Hepatocyte (in vitro differentiated cells): Measurements from ENCODE around the gene KDM4B. TPM values are rescaled to one million over a fixed set of nuclear protein-coding genes. Genes with fewer than 3 reads are reported as not detected.

Source experiments
- DNase-seq: peaks from one replicate; pipeline ENCODE4 v3.0.0-alpha.2; 2016; ENCODE audit warnings: low spot score
- H2AFZ ChIP-seq: fragments of 200-600 bp; sonication (generic); 2 replicates; pipeline ENCODE4 v1.6.0; 2016; ENCODE audit warnings: antibody characterized with exemption, mild to moderate bottlenecking
- H3K27ac ChIP-seq: fragments of 200-600 bp; sonication (generic); 2 replicates; pipeline ENCODE4 v1.5.1; 2016; ENCODE audit warnings: mild to moderate bottlenecking
- H3K27me3 ChIP-seq: fragments of 200-600 bp; sonication (generic); 2 replicates; pipeline ENCODE4 v1.6.1; 2016
- H3K36me3 ChIP-seq: fragments of 200-600 bp; sonication (generic); replicated peaks from 2 replicates; pipeline ENCODE4 v1.5.1; 2016; ENCODE audit warnings: low read depth; ENCODE audit not compliant: insufficient read depth
- H3K4me1 ChIP-seq: fragments of 200-600 bp; sonication (generic); 2 replicates; pipeline ENCODE4 v1.5.1; 2016; ENCODE audit warnings: mild to moderate bottlenecking, moderate library complexity; ENCODE audit not compliant: insufficient read depth
- H3K4me2 ChIP-seq: fragments of 200-600 bp; sonication (generic); 2 replicates; pipeline ENCODE4 v1.6.0; 2016
- H3K4me3 ChIP-seq: fragments of 200-600 bp; sonication (generic); 2 replicates; pipeline ENCODE4 v1.5.1; 2016; ENCODE audit warnings: mild to moderate bottlenecking
- H3K79me2 ChIP-seq: fragments of 200-600 bp; sonication (generic); 2 replicates; pipeline ENCODE4 v1.6.0; 2017; ENCODE audit warnings: mild to moderate bottlenecking
- H3K9me2 ChIP-seq: fragments of 200-600 bp; sonication (generic); replicated peaks from 2 replicates; pipeline ENCODE4 v1.6.0; 2017; ENCODE audit warnings: mild to moderate bottlenecking; ENCODE audit not compliant: insufficient read depth
- H3K9me3 ChIP-seq: fragments of 200-600 bp; sonication (generic); 2 replicates; pipeline ENCODE4 v1.5.1; 2016; ENCODE audit warnings: low read depth, mild to moderate bottlenecking
- H4K20me1 ChIP-seq: fragments of 200-600 bp; sonication (generic); 2 replicates; pipeline ENCODE4 v1.6.0; 2016; ENCODE audit warnings: mild to moderate bottlenecking; ENCODE audit not compliant: insufficient read depth, poor library complexity, severe bottlenecking
- EZH2 ChIP-seq: fragments of 200-600 bp; sonication (generic); IDR thresholded peaks from 2 replicates; pipeline ENCODE4 v1.6.1; 2016; ENCODE audit warnings: antibody characterized with exemption, mild to moderate bottlenecking, borderline replicate concordance
- EZH2phosphoT487 ChIP-seq: fragments of 200-600 bp; sonication (generic); IDR thresholded peaks from one replicate; pipeline ENCODE4 v1.6.1; 2018; ENCODE audit warnings: antibody characterized with exemption, mild to moderate bottlenecking, low read depth, moderate library complexity; ENCODE audit not compliant: unreplicated experiment, severe bottlenecking
- WGBS: methylation state at CpG from one replicate; pipeline ENCODE4 v1.1.6; 2016; ENCODE audit warnings: low lambda C conversion rate; ENCODE audit errors: missing lambda C conversion rate; 5-methylcytosine and 5-hydroxymethylcytosine counted together
- polyA plus RNA-seq: library from polyadenylated mRNA; unstranded; fragments of >200 nt; fragmentation: Nextera tagmentation; extraction: Ambion mirVana; gene quantifications from 2 replicates; pipeline ENCODE4 v1.2.1, GENCODE V29; 2016
- total RNA-seq: library from RNA; depleted of rRNA; stranded (reverse); fragments of >200 nt; gene quantifications from 2 replicates; pipeline ENCODE4 v1.2.3, GENCODE V29; 2014
- TF ChIP-seq, protein P1 (sequence below): fragments of 200-600 bp; sonication (generic); IDR thresholded peaks from 2 replicates; pipeline ENCODE4 v1.5.1; 2016; ENCODE audit warnings: antibody characterized with exemption, mild to moderate bottlenecking; ENCODE audit not compliant: poor library complexity

The KDM4B gene
- total and polyA plus RNA-seq, 2 experiments from 2014 or later: 22.2 to 29.6 TPM

DNA sequence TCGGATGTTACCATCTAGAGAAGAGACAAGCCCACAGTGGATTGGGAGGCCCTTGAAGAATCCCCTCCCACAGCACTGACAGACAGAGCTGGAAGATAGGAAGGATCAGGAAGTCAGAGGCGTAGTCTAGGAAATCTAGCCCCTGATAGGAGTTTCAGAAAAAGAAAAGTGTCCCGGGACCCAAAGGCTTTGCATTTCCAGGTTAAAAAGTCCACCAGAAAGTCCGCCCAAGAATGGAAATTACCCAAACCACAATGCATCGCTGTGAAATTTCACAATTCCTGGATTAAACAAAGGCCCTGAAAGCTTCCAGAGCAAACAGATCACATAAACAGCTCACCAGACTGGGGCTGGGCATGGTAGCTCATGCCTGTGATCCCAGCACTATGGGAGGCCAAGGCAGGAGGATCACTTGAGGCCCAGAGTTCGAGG is 146.9 kb downstream of the KDM4B start:
- Histone ChIP-seq H3K4me3 (no peak overlapping the region), H4K20me1 (no peaks in the 10 kb centered on the region), H3K4me1 (peaks cover 16% of the 10 kb centered on the region), H2AFZ (no peak overlapping the region), H3K27me3 (no peaks in the 10 kb centered on the region), H3K36me3 (no peaks in the 10 kb centered on the region), H3K9me2 (no peaks in the 10 kb centered on the region), H3K27ac (no peak overlapping the region), H3K4me2 (no peak overlapping the region), H3K9me3 (no peaks in the 10 kb centered on the region), H3K79me2 (no peaks in the 10 kb centered on the region)
- no peak for TF ChIP-seq EZH2
- TF ChIP-seq, protein P1, sequence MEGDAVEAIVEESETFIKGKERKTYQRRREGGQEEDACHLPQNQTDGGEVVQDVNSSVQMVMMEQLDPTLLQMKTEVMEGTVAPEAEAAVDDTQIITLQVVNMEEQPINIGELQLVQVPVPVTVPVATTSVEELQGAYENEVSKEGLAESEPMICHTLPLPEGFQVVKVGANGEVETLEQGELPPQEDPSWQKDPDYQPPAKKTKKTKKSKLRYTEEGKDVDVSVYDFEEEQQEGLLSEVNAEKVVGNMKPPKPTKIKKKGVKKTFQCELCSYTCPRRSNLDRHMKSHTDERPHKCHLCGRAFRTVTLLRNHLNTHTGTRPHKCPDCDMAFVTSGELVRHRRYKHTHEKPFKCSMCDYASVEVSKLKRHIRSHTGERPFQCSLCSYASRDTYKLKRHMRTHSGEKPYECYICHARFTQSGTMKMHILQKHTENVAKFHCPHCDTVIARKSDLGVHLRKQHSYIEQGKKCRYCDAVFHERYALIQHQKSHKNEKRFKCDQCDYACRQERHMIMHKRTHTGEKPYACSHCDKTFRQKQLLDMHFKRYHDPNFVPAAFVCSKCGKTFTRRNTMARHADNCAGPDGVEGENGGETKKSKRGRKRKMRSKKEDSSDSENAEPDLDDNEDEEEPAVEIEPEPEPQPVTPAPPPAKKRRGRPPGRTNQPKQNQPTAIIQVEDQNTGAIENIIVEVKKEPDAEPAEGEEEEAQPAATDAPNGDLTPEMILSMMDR: no peak
- no peak for TF ChIP-seq EZH2phosphoT487
- 82% methylated on average over 6 of the region's 6 CpGs for WGBS
- no peak for DNase-seq

DNA sequence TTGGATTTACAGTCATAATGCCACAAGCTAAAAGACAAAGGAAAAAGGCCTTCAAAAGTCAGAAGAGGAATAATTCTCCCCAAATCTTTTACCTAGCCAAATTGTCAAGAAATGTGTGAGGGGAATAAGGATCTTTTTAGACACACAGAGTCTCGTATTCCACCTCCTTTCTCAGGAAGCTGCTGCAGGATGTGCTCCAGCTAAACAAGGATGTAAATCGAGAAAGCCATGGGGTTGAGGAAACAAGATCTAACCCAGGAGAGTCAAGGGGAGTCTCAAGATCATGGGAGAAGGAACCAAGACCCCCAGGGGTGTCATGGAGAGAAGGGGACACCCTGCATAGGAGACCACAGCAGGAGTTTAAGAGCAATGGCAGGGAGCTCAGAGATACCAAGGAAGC is 147.4 kb downstream of the KDM4B start:
- Histone ChIP-seq H4K20me1 (no peaks in the 10 kb centered on the region), H3K27ac (no peak overlapping the region), H3K36me3 (no peaks in the 10 kb centered on the region), H3K4me2 (no peak overlapping the region), H3K27me3 (no peaks in the 10 kb centered on the region), H3K79me2 (no peaks in the 10 kb centered on the region), H2AFZ (no peak overlapping the region), H3K4me1 (peaks cover 16% of the 10 kb centered on the region), H3K9me3 (no peaks in the 10 kb centered on the region), H3K9me2 (no peaks in the 10 kb centered on the region), H3K4me3 (no peak overlapping the region)
- DNase-seq: no peak
- TF ChIP-seq, protein P1: no peak
- no peak for TF ChIP-seq EZH2phosphoT487
- no peak for TF ChIP-seq EZH2
- 99% methylated on average over 2 of the region's 2 CpGs for WGBS

DNA sequence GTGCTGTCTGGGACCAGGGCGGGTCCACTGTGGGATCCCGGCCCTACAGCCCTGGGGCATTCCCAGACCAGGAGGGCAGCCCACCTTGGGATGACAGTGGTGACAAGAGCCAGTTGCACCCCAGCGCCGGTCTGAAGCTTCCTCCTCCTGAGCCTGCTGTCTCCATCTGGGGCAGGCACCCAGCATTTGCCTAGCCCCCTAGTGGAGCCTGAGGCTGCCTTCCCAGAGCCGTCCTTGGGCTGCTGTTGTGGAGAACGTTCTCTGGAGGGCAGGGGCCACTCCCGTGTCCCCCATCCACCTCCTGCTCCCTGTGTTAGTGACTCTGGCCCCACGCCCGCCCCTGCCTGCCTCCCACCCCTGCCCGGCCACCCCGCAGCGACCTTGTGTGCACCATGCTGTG is 148.5 kb downstream of the KDM4B start:
- H3K9me2 ChIP-seq: no peaks in the 10 kb centered on the region
- no peaks in the 10 kb centered on the region for H3K27me3 ChIP-seq
- no peak overlapping the region for H2AFZ ChIP-seq
- H4K20me1 ChIP-seq: no peaks in the 10 kb centered on the region
- H3K4me2 ChIP-seq: no peak overlapping the region
- H3K4me1 ChIP-seq: peaks cover 16% of the 10 kb centered on the region
- H3K79me2 ChIP-seq: no peaks in the 10 kb centered on the region
- H3K27ac ChIP-seq: no peak overlapping the region
- no peak for DNase-seq
- no peak for TF ChIP-seq EZH2
- TF ChIP-seq, protein P1: no peak
- no peak for TF ChIP-seq EZH2phosphoT487
- no peaks in the 10 kb centered on the region for H3K9me3 ChIP-seq
- H3K36me3 ChIP-seq: no peaks in the 10 kb centered on the region
- 79% methylated on average over 7 of the region's 12 CpGs for WGBS
- no peak overlapping the region for H3K4me3 ChIP-seq

DNA sequence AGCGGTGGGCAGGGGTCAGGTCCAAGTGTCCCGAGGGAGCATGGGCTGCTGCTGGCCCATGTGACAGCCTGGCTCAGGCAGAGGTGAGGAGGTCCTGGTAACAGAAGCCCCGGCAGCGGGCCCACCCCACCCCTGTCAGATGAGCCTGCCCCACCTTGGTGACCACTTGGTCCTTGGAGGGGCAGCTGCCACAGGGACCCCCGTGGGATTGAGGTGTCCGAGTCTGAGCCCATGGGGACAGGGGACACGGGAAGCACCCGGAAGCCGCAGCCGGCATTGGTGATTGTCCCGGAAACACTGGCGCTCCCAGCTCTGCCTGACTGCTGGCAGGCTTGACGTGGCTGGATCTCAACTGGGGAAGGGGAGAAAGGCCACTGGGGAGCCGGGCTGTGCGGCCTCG is 149.1 kb downstream of the KDM4B start:
- no peaks in the 10 kb centered on the region for H3K79me2 ChIP-seq
- 90% methylated on average over 14 of the region's 16 CpGs for WGBS
- TF ChIP-seq EZH2 (no peak), EZH2phosphoT487 (no peak)
- TF ChIP-seq, protein P1: no peak
- no peak overlapping the region for H2AFZ ChIP-seq
- no peaks in the 10 kb centered on the region for H4K20me1 ChIP-seq
- H3K27me3 ChIP-seq: no peaks in the 10 kb centered on the region
- no peak for DNase-seq
- H3K9me2 ChIP-seq: no peaks in the 10 kb centered on the region
- H3K9me3 ChIP-seq: no peaks in the 10 kb centered on the region
- H3K27ac ChIP-seq: no peak overlapping the region
- no peaks in the 10 kb centered on the region for H3K36me3 ChIP-seq
- H3K4me1 ChIP-seq: peaks cover 10% of the 10 kb centered on the region
- no peak overlapping the region for H3K4me3 ChIP-seq
- H3K4me2 ChIP-seq: no peak overlapping the region
